HG03103 (cell line): Measurements from ENCODE around the gene FIGNL1.

Experiments
- ATAC-seq: cut with Tn5 transposase; IDR thresholded peaks from one replicate; pipeline ENCODE4 v1.9.1; 2021; ENCODE audit warnings: low read depth; ENCODE audit not compliant: unreplicated experiment

The FIGNL1 gene

GRCh38 chr7:50449881-50450589 lies at the start of gene FIGNL1:
Gene FIGNL1, minus strand, starts transcription at chr7:50450350. Its CDS starts 3,063 bp downstream, at chr7:50447287.
- peak; percentile 81 for ATAC-seq

GRCh38 chr7:50499092-50499491 lies 48.9 kb upstream of the FIGNL1 start:
- no peak for ATAC-seq

GRCh38 chr7:50497968-50498367 lies 47.8 kb upstream of the FIGNL1 start:
- ATAC-seq: no peak

GRCh38 chr7:50497068-50497642 lies 47.0 kb upstream of the FIGNL1 start:
- no peak for ATAC-seq

- ATAC-seq: no peak
Observed at GRCh38 chr7:50496569-50496968, 46.4 kb upstream of the FIGNL1 start.

- ATAC-seq: no peak
Observed at GRCh38 chr7:50495746-50496145, 45.6 kb upstream of the FIGNL1 start.

GRCh38 chr7:50492770-50493519 lies 42.8 kb upstream of the FIGNL1 start:
- no peak for ATAC-seq

GRCh38 chr7:50491943-50492342 lies 41.8 kb upstream of the FIGNL1 start:
- no peak for ATAC-seq

- no peak for ATAC-seq
Observed at GRCh38 chr7:50491209-50491608, 41.1 kb upstream of the FIGNL1 start.

GRCh38 chr7:50488379-50488778 lies 38.2 kb upstream of the FIGNL1 start:
- ATAC-seq: no peak

- no peak for ATAC-seq
Observed at GRCh38 chr7:50486512-50486911, 36.4 kb upstream of the FIGNL1 start.

GRCh38 chr7:50481867-50482266 lies 31.7 kb upstream of the FIGNL1 start:
- no peak for ATAC-seq

- no peak for ATAC-seq
Observed at GRCh38 chr7:50480797-50481196, 30.6 kb upstream of the FIGNL1 start.

- no peak for ATAC-seq
Observed at GRCh38 chr7:50479743-50480517, 29.8 kb upstream of the FIGNL1 start.

GRCh38 chr7:50477640-50478039 lies 27.5 kb upstream of the FIGNL1 start:
- ATAC-seq: no peak

GRCh38 chr7:50476953-50477625 lies 26.9 kb upstream of the FIGNL1 start:
- ATAC-seq: no peak

GRCh38 chr7:50475340-50475739 lies 25.2 kb upstream of the FIGNL1 start:
- ATAC-seq: no peak

GRCh38 chr7:50474382-50475160 lies 24.4 kb upstream of the FIGNL1 start:
- ATAC-seq: no peak

- ATAC-seq: no peak
Observed at GRCh38 chr7:50473531-50473930, 23.4 kb upstream of the FIGNL1 start.

- ATAC-seq: no peak
Observed at GRCh38 chr7:50472427-50472826, 22.3 kb upstream of the FIGNL1 start.
